ENCODE results near the gene RHOBTB1. TPM values are rescaled to one million over a fixed set of nuclear protein-coding genes. Genes with fewer than 3 reads are reported as not detected.

Gene RHOBTB1
- total and polyA plus RNA-seq, 2 donors, result 3.4 to 4.5 TPM

DNA sequence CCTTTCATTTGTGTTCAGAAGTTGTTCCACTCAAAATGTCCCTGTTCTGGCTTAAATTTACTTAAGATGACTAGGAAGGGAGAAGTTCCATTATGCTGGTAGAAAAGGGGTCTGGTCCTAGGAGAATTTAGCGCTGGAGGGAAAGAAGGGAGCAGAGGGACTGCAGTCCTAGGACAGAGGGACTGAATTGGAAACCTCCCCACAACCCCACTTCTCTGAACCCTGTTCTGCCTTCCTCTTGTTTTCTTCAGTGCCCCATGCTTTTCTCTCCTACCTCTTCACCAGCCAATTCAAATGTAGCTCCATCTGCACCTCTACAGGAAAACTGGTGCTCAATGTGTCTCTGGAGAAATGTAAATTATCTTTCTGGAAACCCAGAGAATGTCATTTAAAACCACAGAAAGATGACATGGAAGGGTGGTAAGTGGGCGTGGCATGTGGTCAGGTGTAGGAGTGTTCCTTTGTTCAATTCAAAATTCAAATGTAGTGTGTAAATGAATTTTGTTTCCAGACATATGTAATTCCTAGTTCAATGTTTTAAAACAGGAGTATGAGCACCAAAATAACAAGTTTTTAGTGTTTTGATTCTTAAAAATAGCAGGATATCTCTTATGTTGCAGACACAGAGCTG, 24.0 kb upstream of the RHOBTB1 start:
- Histone ChIP-seq H3K36me3 (ENCODE audit: control insufficient read depth in 2 of 2, insufficient read depth in 2 of 2, low read length in 1 of 2) (no peaks in the 10 kb centered on the region), H3K27me3 (ENCODE audit: control insufficient read depth in 2 of 2, insufficient read depth in 1 of 2, low read length in 1 of 2) (no peaks in the 10 kb centered on the region), H3K4me3 (ENCODE audit: low read length in 2 of 2) (no peak overlapping the region), H3K4me1 (ENCODE audit: control insufficient read depth in 2 of 2, insufficient read depth in 2 of 2, low read length in 2 of 2) (peaks cover 0 to 4% of the 10 kb centered on the region in 2 donors), H3K27ac (ENCODE audit: low read depth in 1 of 2, low read length in 1 of 2) (no peak overlapping the region), H3K9me3 (ENCODE audit: control insufficient read depth in 2 of 2, insufficient read depth in 1 of 2, low read length in 1 of 2) (no peaks in the 10 kb centered on the region)
- WGBS, result 94% methylated on average over 2 of the region's 2 CpGs
- peak in 1 of 9 donors; percentile 22 for DNase-seq (ENCODE audit: low read depth in 6 of 9, low spot score in 9 of 9)

DNA sequence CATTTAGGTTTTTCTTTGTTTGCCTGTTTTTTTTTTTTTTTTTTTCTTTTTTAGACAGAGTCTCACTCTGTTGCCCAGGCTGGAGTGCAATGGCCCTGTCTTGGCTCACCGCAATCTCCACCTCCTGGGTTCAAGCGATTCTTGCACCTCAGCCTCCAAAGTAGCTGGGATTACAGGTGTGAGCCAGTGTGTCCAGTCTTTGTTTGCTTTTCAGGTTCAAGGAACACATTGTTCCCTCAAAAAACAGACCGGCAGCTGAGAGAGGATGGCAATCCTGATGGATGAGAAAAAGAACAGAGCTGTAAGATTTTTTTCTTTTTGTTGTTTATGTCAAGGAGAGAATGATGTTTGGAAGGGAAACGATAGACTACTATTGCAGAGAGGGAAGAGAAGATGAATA, 23.3 kb upstream of the RHOBTB1 start:
- no peaks in the 10 kb centered on the region for H3K36me3 ChIP-seq (ENCODE audit: control insufficient read depth in 2 of 2, insufficient read depth in 2 of 2, low read length in 1 of 2)
- DNase-seq (ENCODE audit: low read depth in 6 of 9, low spot score in 9 of 9), result no peak
- H3K9me3 ChIP-seq (ENCODE audit: control insufficient read depth in 2 of 2, insufficient read depth in 1 of 2, low read length in 1 of 2), result no peaks in the 10 kb centered on the region
- H3K4me1 ChIP-seq (ENCODE audit: control insufficient read depth in 2 of 2, insufficient read depth in 2 of 2, low read length in 2 of 2), result peaks cover 0 to 4% of the 10 kb centered on the region in 2 donors
- no peak overlapping the region for H3K27ac ChIP-seq (ENCODE audit: low read depth in 1 of 2, low read length in 1 of 2)
- no peak overlapping the region for H3K4me3 ChIP-seq (ENCODE audit: low read length in 2 of 2)
- 98% methylated on average over 4 of the region's 4 CpGs for WGBS
- no peaks in the 10 kb centered on the region for H3K27me3 ChIP-seq (ENCODE audit: control insufficient read depth in 2 of 2, insufficient read depth in 1 of 2, low read length in 1 of 2)

DNA sequence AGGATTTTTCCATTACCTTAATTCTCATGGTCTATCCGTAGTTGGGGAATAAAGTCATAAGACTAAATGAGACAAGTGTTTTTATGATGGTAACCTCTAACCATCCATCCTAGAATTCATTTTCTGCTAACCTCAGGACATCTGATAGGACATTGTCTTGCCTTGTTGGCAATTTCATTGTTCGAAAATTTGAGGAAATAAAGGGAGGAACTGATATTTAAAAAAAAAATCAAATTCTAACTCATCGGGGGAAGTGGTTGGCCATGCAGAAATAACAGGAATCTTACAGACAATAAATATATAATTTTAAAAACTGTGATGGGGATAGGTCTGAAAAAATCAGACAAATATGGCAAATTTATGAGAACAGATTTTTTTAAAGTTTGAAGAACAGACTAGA, 21.7 kb upstream of the RHOBTB1 start:
- H3K4me1 ChIP-seq (ENCODE audit: control insufficient read depth in 2 of 2, insufficient read depth in 2 of 2, low read length in 2 of 2), result peaks cover 0 to 4% of the 10 kb centered on the region in 2 donors
- no peak overlapping the region for H3K4me3 ChIP-seq (ENCODE audit: low read length in 2 of 2)
- no peaks in the 10 kb centered on the region for H3K9me3 ChIP-seq (ENCODE audit: control insufficient read depth in 2 of 2, insufficient read depth in 1 of 2, low read length in 1 of 2)
- no peak overlapping the region for H3K27ac ChIP-seq (ENCODE audit: low read depth in 1 of 2, low read length in 1 of 2)
- WGBS, result 86% methylated on average over 3 of the region's 3 CpGs
- no peaks in the 10 kb centered on the region for H3K27me3 ChIP-seq (ENCODE audit: control insufficient read depth in 2 of 2, insufficient read depth in 1 of 2, low read length in 1 of 2)
- DNase-seq (ENCODE audit: low read depth in 6 of 9, low spot score in 9 of 9), result no peak
- H3K36me3 ChIP-seq (ENCODE audit: control insufficient read depth in 2 of 2, insufficient read depth in 2 of 2, low read length in 1 of 2), result no peaks in the 10 kb centered on the region

DNA sequence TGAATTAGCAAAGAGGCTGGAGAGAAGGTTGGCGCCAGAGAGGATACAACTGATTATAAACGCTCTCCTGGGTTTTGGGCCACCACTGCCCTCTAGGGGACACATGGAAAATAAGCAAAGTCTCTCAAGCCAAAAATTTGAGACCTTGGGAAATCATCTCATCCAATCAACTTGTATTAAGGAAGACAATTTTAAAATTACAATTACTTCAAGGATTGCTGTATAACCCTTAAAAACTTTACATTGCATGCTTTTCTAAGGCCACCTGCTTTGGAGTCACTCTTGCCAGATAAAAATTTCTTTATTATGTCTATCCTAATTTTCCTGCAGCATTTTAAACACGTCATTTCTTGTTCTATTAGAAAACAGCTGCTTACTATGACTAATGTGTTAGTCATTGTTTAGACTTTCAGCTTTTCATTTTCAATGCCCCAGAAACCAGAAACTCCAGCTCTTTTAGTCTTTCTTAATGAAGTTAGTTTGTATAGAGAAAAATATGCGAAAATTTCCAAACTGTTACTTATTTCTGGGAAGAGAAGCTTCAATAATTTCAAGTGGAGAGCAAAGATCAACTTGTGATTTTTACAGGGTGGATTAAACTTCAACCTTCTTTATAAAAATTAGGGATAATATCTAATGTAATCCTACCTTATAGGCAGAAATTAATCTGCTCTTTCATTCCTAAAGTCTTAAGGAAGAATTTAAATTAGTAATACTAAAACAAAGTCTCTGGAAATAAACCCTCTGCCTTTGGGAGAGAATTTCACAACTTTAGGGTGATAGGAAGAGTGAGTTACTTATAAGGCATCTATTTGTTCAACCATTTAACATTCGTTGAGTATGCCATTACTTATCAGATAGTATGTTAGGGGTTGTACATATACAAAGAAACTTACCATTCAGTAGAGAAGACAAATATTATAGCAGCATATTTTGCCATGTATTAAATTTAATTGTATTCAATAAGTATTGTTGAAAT, 20.6 kb upstream of the RHOBTB1 start:
- no peak overlapping the region for H3K4me3 ChIP-seq (ENCODE audit: low read length in 2 of 2)
- no peak overlapping the region for H3K27ac ChIP-seq (ENCODE audit: low read depth in 1 of 2, low read length in 1 of 2)
- peaks cover 0 to 4% of the 10 kb centered on the region in 2 donors for H3K4me1 ChIP-seq (ENCODE audit: control insufficient read depth in 2 of 2, insufficient read depth in 2 of 2, low read length in 2 of 2)
- H3K27me3 ChIP-seq (ENCODE audit: control insufficient read depth in 2 of 2, insufficient read depth in 1 of 2, low read length in 1 of 2), result no peaks in the 10 kb centered on the region
- no peaks in the 10 kb centered on the region for H3K9me3 ChIP-seq (ENCODE audit: control insufficient read depth in 2 of 2, insufficient read depth in 1 of 2, low read length in 1 of 2)
- no peaks in the 10 kb centered on the region for H3K36me3 ChIP-seq (ENCODE audit: control insufficient read depth in 2 of 2, insufficient read depth in 2 of 2, low read length in 1 of 2)
- WGBS, result 55% methylated on average over 5 of the region's 5 CpGs
- peak in 7 of 9 donors; percentile 38 to 77 (median 57) for DNase-seq (ENCODE audit: low read depth in 6 of 9, low spot score in 9 of 9)

DNA sequence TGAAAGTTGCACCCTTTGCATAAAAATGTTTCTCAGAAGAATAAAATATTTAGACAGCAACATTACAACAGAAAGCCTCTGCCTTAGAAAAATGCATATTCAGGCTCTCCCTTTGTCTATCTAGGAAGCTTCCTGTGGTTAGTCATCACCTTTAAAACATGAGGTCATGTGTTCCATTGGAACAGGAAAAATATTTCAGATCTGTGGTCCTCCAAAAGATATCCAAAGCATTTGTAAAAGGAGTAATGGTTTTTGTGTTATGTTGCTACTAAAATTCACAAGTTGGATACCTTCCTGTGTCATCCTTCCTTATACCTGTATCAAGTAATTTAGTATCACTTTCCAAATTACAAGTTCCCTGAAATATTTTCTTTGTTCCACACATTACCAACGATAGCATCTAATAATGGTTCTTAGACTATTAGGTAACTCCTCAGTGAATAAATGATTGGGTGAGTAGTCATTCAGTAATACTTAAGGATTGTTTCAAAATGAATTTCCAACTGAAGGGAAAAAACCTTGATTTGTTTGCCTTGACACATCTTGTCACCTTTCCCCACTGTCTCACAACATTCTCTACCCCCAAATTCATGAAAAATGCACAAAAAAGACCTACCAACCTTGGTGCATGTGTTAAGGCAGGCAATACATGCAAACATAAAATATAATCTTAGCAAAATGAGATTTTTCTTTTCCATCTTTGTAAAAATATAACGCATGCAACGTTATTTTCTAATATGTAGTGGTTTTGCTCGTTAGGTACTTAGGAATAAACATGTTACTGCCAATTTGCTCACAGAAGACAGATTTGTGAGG, 19.7 kb upstream of the RHOBTB1 start:
- no peak overlapping the region for H3K4me3 ChIP-seq (ENCODE audit: low read length in 2 of 2)
- WGBS, result 40% methylated on average over 4 of the region's 4 CpGs
- H3K36me3 ChIP-seq (ENCODE audit: control insufficient read depth in 2 of 2, insufficient read depth in 2 of 2, low read length in 1 of 2), result no peaks in the 10 kb centered on the region
- no peaks in the 10 kb centered on the region for H3K27me3 ChIP-seq (ENCODE audit: control insufficient read depth in 2 of 2, insufficient read depth in 1 of 2, low read length in 1 of 2)
- H3K4me1 ChIP-seq (ENCODE audit: control insufficient read depth in 2 of 2, insufficient read depth in 2 of 2, low read length in 2 of 2), result peaks cover 0 to 4% of the 10 kb centered on the region in 2 donors
- H3K9me3 ChIP-seq (ENCODE audit: control insufficient read depth in 2 of 2, insufficient read depth in 1 of 2, low read length in 1 of 2), result no peaks in the 10 kb centered on the region
- H3K27ac ChIP-seq (ENCODE audit: low read depth in 1 of 2, low read length in 1 of 2), result no peak overlapping the region
- DNase-seq (ENCODE audit: low read depth in 6 of 9, low spot score in 9 of 9), result no peak

DNA sequence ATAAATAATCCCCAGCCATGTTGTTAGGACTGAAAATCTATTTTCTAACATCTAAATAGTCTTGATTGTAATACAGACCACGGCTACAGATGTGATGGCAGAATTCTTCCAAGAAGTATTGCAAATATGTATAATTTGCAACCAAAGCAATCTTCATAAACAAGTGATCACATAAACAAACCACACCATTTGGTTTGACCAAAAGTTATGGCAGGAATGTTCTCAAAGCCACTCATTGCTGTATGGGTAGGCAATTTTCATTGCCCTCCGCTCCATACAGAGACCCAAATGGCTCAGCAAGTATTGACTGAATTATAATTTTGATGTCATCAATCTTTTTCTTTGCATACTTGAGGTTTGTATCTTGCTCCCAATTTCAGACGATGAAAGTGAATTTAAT, 19.0 kb upstream of the RHOBTB1 start:
- Histone ChIP-seq H3K4me3 (ENCODE audit: low read length in 2 of 2) (no peak overlapping the region), H3K9me3 (ENCODE audit: control insufficient read depth in 2 of 2, insufficient read depth in 1 of 2, low read length in 1 of 2) (no peaks in the 10 kb centered on the region), H3K27ac (ENCODE audit: low read depth in 1 of 2, low read length in 1 of 2) (no peak overlapping the region), H3K4me1 (ENCODE audit: control insufficient read depth in 2 of 2, insufficient read depth in 2 of 2, low read length in 2 of 2) (peaks cover 0 to 2% of the 10 kb centered on the region in 2 donors), H3K27me3 (ENCODE audit: control insufficient read depth in 2 of 2, insufficient read depth in 1 of 2, low read length in 1 of 2) (no peaks in the 10 kb centered on the region), H3K36me3 (ENCODE audit: control insufficient read depth in 2 of 2, insufficient read depth in 2 of 2, low read length in 1 of 2) (no peaks in the 10 kb centered on the region)
- DNase-seq (ENCODE audit: low read depth in 6 of 9, low spot score in 9 of 9), result no peak
- WGBS, result 79% methylated on average over 3 of the region's 3 CpGs

DNA sequence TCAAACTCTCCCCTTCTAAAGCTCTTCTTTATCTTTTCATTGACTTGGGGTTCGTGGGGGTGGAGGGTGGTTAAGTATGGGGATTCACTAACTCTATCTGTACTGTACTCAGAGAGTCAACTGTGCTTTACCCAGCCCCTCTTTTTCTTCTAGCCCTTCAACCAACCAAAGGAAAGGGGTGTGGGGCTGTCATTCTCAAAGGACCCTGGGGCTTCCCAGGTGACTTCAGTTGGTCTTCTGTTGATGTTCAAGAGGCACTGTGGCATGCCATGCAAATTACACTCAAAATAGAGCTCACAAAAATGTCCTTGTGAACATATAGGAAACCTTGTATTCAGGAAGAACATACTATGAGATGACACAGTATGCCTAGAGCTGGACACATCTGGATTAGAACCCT, 16.9 kb upstream of the RHOBTB1 start:
- Histone ChIP-seq H3K4me1 (ENCODE audit: control insufficient read depth in 2 of 2, insufficient read depth in 2 of 2, low read length in 2 of 2) (no peaks in the 10 kb centered on the region), H3K9me3 (ENCODE audit: control insufficient read depth in 2 of 2, insufficient read depth in 1 of 2, low read length in 1 of 2) (no peaks in the 10 kb centered on the region), H3K27me3 (ENCODE audit: control insufficient read depth in 2 of 2, insufficient read depth in 1 of 2, low read length in 1 of 2) (no peaks in the 10 kb centered on the region), H3K36me3 (ENCODE audit: control insufficient read depth in 2 of 2, insufficient read depth in 2 of 2, low read length in 1 of 2) (no peaks in the 10 kb centered on the region), H3K27ac (ENCODE audit: low read depth in 1 of 2, low read length in 1 of 2) (no peak overlapping the region), H3K4me3 (ENCODE audit: low read length in 2 of 2) (no peak overlapping the region)
- DNase-seq (ENCODE audit: low read depth in 6 of 9, low spot score in 9 of 9), result no peak
- 91% methylated on average over 1 of the region's 1 CpG for WGBS

DNA sequence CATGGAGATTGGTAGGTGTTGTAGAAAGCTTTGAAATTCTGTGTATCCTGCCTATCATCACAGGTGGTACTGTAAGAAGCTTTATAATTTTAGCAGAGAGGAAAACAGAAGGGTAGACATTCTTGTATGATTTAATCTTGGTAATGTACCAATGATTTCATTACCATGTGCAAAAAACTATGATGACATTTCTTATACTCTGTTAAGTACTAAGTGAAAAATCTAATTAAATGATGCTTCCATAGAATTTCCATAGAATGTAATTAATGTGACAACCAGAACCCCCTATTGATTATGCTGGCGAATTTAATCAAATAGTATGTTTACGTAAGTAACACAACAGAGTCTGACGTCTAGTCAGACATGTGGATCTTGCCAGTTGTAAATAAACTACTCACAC, 16.0 kb upstream of the RHOBTB1 start:
- Histone ChIP-seq H3K27ac (ENCODE audit: low read depth in 1 of 2, low read length in 1 of 2) (no peak overlapping the region), H3K27me3 (ENCODE audit: control insufficient read depth in 2 of 2, insufficient read depth in 1 of 2, low read length in 1 of 2) (no peaks in the 10 kb centered on the region), H3K36me3 (ENCODE audit: control insufficient read depth in 2 of 2, insufficient read depth in 2 of 2, low read length in 1 of 2) (no peaks in the 10 kb centered on the region), H3K9me3 (ENCODE audit: control insufficient read depth in 2 of 2, insufficient read depth in 1 of 2, low read length in 1 of 2) (no peaks in the 10 kb centered on the region), H3K4me1 (ENCODE audit: control insufficient read depth in 2 of 2, insufficient read depth in 2 of 2, low read length in 2 of 2) (no peaks in the 10 kb centered on the region), H3K4me3 (ENCODE audit: low read length in 2 of 2) (no peak overlapping the region)
- 99% methylated on average over 3 of the region's 3 CpGs for WGBS
- no peak for DNase-seq (ENCODE audit: low read depth in 6 of 9, low spot score in 9 of 9)

Measured in thymus (tissue), 11 donors.